HEK293 (cell line): ENCODE results near the gene ZNF423.
A peak's percentile ranks its signal among the peaks of the same experiment; 100 is the strongest.

ENCODE experiments used
- CTCF ChIA-PET: fragments of 350-600 bp; formaldehyde crosslinking; extraction: SDS; loops from one replicate; lab custom pipeline; 2021; ENCODE audit warnings: antibody characterized with exemption; lab: Yijun Ruan, JAX
- POLR2A ChIA-PET: fragments of 300-600 bp; formaldehyde crosslinking; extraction: SDS; loops from one replicate; lab custom pipeline; 2020; ENCODE audit warnings: antibody characterized with exemption, inconsistent platforms; lab: Yijun Ruan, JAX
- H3K27ac ChIP-seq: fragments of 200-500 bp; sonication (Bioruptor generic); 2 replicates; pipeline ENCODE4 v1.5.1; 2014; ENCODE audit warnings: low read depth, low read length, control low read depth, inconsistent platforms; ENCODE audit errors: extremely low read depth
- H3K36me3 ChIP-seq, 2 experiments: fragments of 200-500 bp in 1 of 2; sonication (Bioruptor generic) in 1 of 2; 1 replicate in 1 of 2; 2 replicates in 1 of 2; pipeline ENCODE4 v1.5.1; 2014 to 2017; ENCODE audit warnings: inconsistent platforms in 2 of 2, low read length in 2 of 2; ENCODE audit not compliant: control insufficient read depth in 2 of 2, insufficient read depth in 1 of 2
- H3K4me1 ChIP-seq: fragments of 200-500 bp; sonication (Bioruptor generic); 2 replicates; pipeline ENCODE4 v1.5.1; 2014; ENCODE audit warnings: mild to moderate bottlenecking, low read length, inconsistent platforms; ENCODE audit not compliant: control insufficient read depth, insufficient read depth
- H3K4me3 ChIP-seq: 2 replicates; pipeline ENCODE4 v1.5.1; 2011; ENCODE audit warnings: low read depth, mild to moderate bottlenecking, control low read depth, low read length, moderate library complexity
- H3K9me3 ChIP-seq: fragments of 200-500 bp; sonication (Bioruptor generic); 2 replicates; pipeline ENCODE4 v1.5.1; 2014; ENCODE audit warnings: low read depth, low read length, inconsistent platforms; ENCODE audit not compliant: control insufficient read depth, insufficient read depth
- KLF7 ChIP-seq: fragments of 450-650 bp; formaldehyde crosslinking; IDR thresholded peaks from 2 replicates; pipeline ENCODE4 v1.5.1; 2016; ENCODE audit warnings: missing biosample characterization, missing genetic modification characterization, borderline replicate concordance
- OSR2 ChIP-seq: fragments of 450-650 bp; formaldehyde crosslinking; IDR thresholded peaks from 2 replicates; pipeline ENCODE4 v1.5.1; 2016; ENCODE audit warnings: missing biosample characterization, missing genetic modification characterization
- SCRT2 ChIP-seq: fragments of 450-650 bp; formaldehyde crosslinking; IDR thresholded peaks from 2 replicates; pipeline ENCODE4 v1.5.1; 2016; ENCODE audit warnings: missing biosample characterization, missing genetic modification characterization
- SP7 ChIP-seq: fragments of 450-650 bp; formaldehyde crosslinking; IDR thresholded peaks from 2 replicates; pipeline ENCODE4 v1.5.1; 2016; ENCODE audit warnings: missing biosample characterization, missing genetic modification characterization
- WT1 ChIP-seq: fragments of 450-650 bp; formaldehyde crosslinking; IDR thresholded peaks from 2 replicates; pipeline ENCODE4 v1.5.1; 2016; ENCODE audit warnings: missing biosample characterization, missing genetic modification characterization
- ZBTB7A ChIP-seq: fragments of 450-650 bp; formaldehyde crosslinking; IDR thresholded peaks from 2 replicates; pipeline ENCODE4 v1.5.1; 2016; ENCODE audit warnings: low read depth, missing biosample characterization, missing genetic modification characterization
- ZFP3 ChIP-seq: fragments of 450-650 bp; formaldehyde crosslinking; IDR thresholded peaks from 2 replicates; pipeline ENCODE4 v1.5.1; 2016; ENCODE audit warnings: low read depth, missing biosample characterization, missing genetic modification characterization
- ZNF16 ChIP-seq: fragments of 450-650 bp; formaldehyde crosslinking; IDR thresholded peaks from 2 replicates; pipeline ENCODE4 v1.5.1; 2016; ENCODE audit warnings: low read depth, missing biosample characterization, missing genetic modification characterization
- ZNF169 ChIP-seq: fragments of 450-650 bp; formaldehyde crosslinking; IDR thresholded peaks from 2 replicates; pipeline ENCODE4 v1.5.1; 2016; ENCODE audit warnings: missing biosample characterization, missing genetic modification characterization
- ZNF324 ChIP-seq: fragments of 450-650 bp; formaldehyde crosslinking; IDR thresholded peaks from 2 replicates; pipeline ENCODE4 v1.5.1; 2016; ENCODE audit warnings: missing biosample characterization, missing genetic modification characterization
- ZNF623 ChIP-seq: fragments of 450-650 bp; formaldehyde crosslinking; IDR thresholded peaks from 2 replicates; pipeline ENCODE4 v1.5.1; 2016; ENCODE audit warnings: missing biosample characterization, missing genetic modification characterization
- ZNF654 ChIP-seq: fragments of 450-650 bp; formaldehyde crosslinking; IDR thresholded peaks from 2 replicates; pipeline ENCODE4 v1.5.1; 2016; ENCODE audit warnings: low read depth, missing biosample characterization, missing genetic modification characterization
- ZNF660 ChIP-seq: fragments of 450-650 bp; IDR thresholded peaks from 2 replicates; pipeline ENCODE4 v1.5.1; 2018; ENCODE audit warnings: missing biosample characterization, mild to moderate bottlenecking, missing genetic modification characterization
- ZNF664 ChIP-seq: fragments of 450-650 bp; formaldehyde crosslinking; IDR thresholded peaks from 2 replicates; pipeline ENCODE4 v1.5.1; 2016; ENCODE audit warnings: missing biosample characterization, missing genetic modification characterization
- ZNF768 ChIP-seq: fragments of 450-650 bp; formaldehyde crosslinking; IDR thresholded peaks from 2 replicates; pipeline ENCODE4 v1.5.1; 2018; ENCODE audit warnings: missing biosample characterization, mild to moderate bottlenecking, missing genetic modification characterization
- TF ChIP-seq, protein P1 (sequence below): fragments of 450-650 bp; formaldehyde crosslinking; IDR thresholded peaks from 2 replicates; pipeline ENCODE4 v1.5.1; 2016; ENCODE audit warnings: missing biosample characterization, missing genetic modification characterization
- TF ChIP-seq, protein P2 (sequence below): fragments of 450-650 bp; formaldehyde crosslinking; IDR thresholded peaks from 2 replicates; pipeline ENCODE4 v1.5.1; 2016; ENCODE audit warnings: missing biosample characterization, missing genetic modification characterization, borderline replicate concordance
- TF ChIP-seq, protein P3 (sequence below): fragments of 450-650 bp; formaldehyde crosslinking; IDR thresholded peaks from 2 replicates; pipeline ENCODE4 v1.5.1; 2017; ENCODE audit warnings: missing biosample characterization, missing genetic modification characterization
- TF ChIP-seq, protein P4 (sequence below): fragments of 450-650 bp; formaldehyde crosslinking; IDR thresholded peaks from 2 replicates; pipeline ENCODE4; 2016; ENCODE audit warnings: missing biosample characterization, missing genetic modification characterization
- TF ChIP-seq, protein P5 (sequence below): fragments of 450-650 bp; formaldehyde crosslinking; IDR thresholded peaks from 2 replicates; pipeline ENCODE4 v1.5.1; 2016; ENCODE audit warnings: missing biosample characterization, missing genetic modification characterization
- TF ChIP-seq, protein P6 (sequence below): fragments of 450-650 bp; formaldehyde crosslinking; IDR thresholded peaks from 2 replicates; pipeline ENCODE4 v1.5.1; 2016; ENCODE audit warnings: missing biosample characterization, missing genetic modification characterization

The ZNF423 gene

DNA sequence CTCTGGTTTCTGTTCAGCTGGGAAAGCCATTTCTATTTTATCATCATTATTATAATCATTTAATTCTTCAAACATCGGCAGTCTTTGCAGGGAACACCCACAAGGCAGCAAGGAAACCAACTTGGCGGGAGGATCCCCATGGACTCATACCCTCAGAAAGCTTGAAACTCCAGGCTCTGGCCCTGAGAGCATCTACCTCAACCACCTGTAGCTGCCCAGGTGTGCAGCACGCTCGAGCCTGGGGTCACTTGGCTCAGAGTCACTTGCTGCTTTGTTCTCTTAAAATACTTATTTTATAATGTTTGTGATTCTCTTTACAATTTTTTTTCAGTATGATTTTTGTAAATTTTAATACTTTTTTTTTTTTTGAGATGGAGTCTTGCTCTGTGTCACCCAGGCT is 6.8 kb upstream of the ZNF423 start:
- no peak overlapping the region for H3K27ac ChIP-seq

DNA sequence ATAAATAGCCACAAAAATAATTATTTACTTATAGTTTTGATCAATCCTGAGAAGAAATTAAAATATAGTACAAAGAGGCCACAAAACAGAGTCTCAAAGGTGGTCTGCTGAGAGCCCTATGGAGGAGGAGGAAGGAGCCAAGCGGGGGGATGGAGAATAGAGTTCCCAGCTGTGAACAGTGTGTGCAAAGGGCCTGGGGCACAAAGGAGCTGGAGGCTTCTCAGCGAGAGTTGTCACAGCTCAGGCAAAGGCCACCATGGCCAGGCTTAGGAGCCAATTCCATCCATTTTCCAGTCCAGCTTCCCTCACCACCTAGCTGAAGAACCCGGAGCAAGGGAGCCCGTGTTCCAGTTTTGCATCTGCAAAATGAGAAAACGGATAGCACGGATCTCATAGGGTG is 5.4 kb upstream of the ZNF423 start:
- TF ChIP-seq ZNF623 (tag by site-specific recombination), result peak; percentile 94
- TF ChIP-seq, protein P1, sequence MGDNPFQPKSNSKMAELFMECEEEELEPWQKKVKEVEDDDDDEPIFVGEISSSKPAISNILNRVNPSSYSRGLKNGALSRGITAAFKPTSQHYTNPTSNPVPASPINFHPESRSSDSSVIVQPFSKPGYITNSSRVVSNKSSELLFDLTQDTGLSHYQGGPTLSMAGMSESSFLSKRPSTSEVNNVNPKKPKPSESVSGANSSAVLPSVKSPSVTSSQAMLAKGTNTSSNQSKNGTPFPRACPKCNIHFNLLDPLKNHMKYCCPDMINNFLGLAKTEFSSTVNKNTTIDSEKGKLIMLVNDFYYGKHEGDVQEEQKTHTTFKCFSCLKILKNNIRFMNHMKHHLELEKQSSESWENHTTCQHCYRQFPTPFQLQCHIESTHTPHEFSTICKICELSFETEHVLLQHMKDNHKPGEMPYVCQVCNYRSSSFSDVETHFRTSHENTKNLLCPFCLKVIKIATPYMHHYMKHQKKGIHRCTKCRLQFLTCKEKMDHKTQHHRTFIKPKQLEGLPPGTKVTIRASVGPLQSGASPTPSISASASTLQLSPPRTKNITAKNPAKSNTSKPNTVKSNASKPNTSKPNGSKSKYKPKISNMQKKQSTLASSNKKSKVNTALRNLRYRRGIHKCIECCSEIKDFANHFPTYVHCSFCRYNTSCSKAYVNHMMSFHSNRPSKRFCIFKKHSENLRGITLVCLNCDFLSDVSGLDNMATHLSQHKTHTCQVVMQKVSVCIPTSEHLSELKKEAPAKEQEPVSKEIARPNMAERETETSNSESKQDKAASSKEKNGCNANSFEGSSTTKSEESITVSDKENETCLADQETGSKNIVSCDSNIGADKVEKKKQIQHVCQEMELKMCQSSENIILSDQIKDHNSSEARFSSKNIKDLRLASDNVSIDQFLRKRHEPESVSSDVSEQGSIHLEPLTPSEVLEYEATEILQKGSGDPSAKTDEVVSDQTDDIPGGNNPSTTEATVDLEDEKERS (tag by site-specific recombination), result no peak
- POLR2A ChIA-PET, result no interaction called here
- H3K36me3 ChIP-seq, result no peaks in the 10 kb centered on the region

More for the DNA sequence above, 6.8 kb upstream of the ZNF423 start:
- Histone ChIP-seq H3K9me3 (no peaks in the 10 kb centered on the region), H3K4me3 (no peak overlapping the region), H3K36me3 (no peaks in the 10 kb centered on the region), H3K4me1 (no peaks in the 10 kb centered on the region)
- CTCF ChIA-PET, result interaction anchor here (0.6 to 5.5 kb wide), 3 partner anchors 9 to 141 kb away, joined by 3 to 26 read pairs (median 3); no protein-coding TSS in a partner anchor
- TF ChIP-seq ZNF324 (tag by site-specific recombination), result no peak
- TF ChIP-seq SCRT2 (tag by site-specific recombination), result peak; percentile 74
- POLR2A ChIA-PET, result no interaction called here

DNA sequence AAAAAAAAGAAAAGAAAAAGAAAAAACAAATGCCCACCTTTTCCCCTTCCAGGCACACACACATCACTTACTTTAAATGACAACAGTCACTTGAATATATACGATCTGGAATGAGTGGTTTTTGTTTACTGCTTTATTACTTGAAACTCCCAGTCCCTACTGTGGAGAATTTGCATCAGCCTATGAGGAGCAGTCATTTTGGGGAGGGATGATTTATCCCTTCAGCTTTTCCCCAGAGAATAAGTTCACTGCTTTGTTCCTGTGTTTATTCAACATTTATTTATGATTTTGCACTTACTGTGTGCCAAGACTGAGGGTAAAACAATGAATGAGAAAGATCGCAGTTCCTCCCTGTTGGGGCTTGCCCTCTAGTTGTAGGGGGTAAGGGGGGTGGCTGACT is 4.7 kb upstream of the ZNF423 start:
- no peak overlapping the region for H3K4me3 ChIP-seq
- TF ChIP-seq OSR2, result 0 out of 2 replicates have a peak, but pooled peaks have one; percentile 19
- no peak for TF ChIP-seq ZNF169 (tag by site-specific recombination)
- peak; percentile 47; the same call in 1 of the 2 replicates for TF ChIP-seq WT1 (tag by site-specific recombination)
- TF ChIP-seq ZBTB7A (tag by site-specific recombination), result no peak
- TF ChIP-seq, protein P2, sequence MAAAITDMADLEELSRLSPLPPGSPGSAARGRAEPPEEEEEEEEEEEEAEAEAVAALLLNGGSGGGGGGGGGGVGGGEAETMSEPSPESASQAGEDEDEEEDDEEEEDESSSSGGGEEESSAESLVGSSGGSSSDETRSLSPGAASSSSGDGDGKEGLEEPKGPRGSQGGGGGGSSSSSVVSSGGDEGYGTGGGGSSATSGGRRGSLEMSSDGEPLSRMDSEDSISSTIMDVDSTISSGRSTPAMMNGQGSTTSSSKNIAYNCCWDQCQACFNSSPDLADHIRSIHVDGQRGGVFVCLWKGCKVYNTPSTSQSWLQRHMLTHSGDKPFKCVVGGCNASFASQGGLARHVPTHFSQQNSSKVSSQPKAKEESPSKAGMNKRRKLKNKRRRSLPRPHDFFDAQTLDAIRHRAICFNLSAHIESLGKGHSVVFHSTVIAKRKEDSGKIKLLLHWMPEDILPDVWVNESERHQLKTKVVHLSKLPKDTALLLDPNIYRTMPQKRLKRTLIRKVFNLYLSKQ (tag by site-specific recombination), result no peak
- TF ChIP-seq ZFP3, result no peak
- TF ChIP-seq ZNF664 (tag by site-specific recombination), result 0 out of 2 replicates have a peak, but pooled peaks have one; percentile 15
- TF ChIP-seq, protein P3, sequence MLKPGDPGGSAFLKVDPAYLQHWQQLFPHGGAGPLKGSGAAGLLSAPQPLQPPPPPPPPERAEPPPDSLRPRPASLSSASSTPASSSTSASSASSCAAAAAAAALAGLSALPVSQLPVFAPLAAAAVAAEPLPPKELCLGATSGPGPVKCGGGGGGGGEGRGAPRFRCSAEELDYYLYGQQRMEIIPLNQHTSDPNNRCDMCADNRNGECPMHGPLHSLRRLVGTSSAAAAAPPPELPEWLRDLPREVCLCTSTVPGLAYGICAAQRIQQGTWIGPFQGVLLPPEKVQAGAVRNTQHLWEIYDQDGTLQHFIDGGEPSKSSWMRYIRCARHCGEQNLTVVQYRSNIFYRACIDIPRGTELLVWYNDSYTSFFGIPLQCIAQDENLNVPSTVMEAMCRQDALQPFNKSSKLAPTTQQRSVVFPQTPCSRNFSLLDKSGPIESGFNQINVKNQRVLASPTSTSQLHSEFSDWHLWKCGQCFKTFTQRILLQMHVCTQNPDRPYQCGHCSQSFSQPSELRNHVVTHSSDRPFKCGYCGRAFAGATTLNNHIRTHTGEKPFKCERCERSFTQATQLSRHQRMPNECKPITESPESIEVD (tag by site-specific recombination), result peak; percentile 50; the same call in 1 of the 2 replicates
- no peak for TF ChIP-seq ZNF768
- no peak for TF ChIP-seq ZNF654 (tag by site-specific recombination)
- TF ChIP-seq, protein P4, sequence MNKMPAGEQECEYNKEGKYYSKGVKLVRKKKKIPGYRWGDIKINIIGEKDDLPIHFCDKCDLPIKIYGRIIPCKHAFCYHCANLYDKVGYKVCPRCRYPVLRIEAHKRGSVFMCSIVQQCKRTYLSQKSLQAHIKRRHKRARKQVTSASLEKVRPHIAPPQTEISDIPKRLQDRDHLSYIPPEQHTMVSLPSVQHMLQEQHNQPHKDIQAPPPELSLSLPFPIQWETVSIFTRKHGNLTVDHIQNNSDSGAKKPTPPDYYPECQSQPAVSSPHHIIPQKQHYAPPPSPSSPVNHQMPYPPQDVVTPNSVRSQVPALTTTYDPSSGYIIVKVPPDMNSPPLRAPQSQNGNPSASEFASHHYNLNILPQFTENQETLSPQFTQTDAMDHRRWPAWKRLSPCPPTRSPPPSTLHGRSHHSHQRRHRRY (tag by site-specific recombination), result no peak
- TF ChIP-seq, protein P5, sequence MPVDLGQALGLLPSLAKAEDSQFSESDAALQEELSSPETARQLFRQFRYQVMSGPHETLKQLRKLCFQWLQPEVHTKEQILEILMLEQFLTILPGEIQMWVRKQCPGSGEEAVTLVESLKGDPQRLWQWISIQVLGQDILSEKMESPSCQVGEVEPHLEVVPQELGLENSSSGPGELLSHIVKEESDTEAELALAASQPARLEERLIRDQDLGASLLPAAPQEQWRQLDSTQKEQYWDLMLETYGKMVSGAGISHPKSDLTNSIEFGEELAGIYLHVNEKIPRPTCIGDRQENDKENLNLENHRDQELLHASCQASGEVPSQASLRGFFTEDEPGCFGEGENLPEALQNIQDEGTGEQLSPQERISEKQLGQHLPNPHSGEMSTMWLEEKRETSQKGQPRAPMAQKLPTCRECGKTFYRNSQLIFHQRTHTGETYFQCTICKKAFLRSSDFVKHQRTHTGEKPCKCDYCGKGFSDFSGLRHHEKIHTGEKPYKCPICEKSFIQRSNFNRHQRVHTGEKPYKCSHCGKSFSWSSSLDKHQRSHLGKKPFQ, result no peak
- TF ChIP-seq ZNF660 (tag by site-specific recombination), result no peak
- no peak for TF ChIP-seq ZNF16
- TF ChIP-seq, protein P6, sequence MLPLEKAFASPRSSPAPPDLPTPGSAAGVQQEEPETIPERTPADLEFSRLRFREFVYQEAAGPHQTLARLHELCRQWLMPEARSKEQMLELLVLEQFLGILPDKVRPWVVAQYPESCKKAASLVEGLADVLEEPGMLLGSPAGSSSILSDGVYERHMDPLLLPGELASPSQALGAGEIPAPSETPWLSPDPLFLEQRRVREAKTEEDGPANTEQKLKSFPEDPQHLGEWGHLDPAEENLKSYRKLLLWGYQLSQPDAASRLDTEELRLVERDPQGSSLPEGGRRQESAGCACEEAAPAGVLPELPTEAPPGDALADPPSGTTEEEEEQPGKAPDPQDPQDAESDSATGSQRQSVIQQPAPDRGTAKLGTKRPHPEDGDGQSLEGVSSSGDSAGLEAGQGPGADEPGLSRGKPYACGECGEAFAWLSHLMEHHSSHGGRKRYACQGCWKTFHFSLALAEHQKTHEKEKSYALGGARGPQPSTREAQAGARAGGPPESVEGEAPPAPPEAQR (tag by site-specific recombination), result no peak
- no peak for TF ChIP-seq KLF7
- no peak for TF ChIP-seq SP7 (tag by site-specific recombination)

More for the DNA sequence above, 5.4 kb upstream of the ZNF423 start:
- no peaks in the 10 kb centered on the region for H3K9me3 ChIP-seq
- CTCF ChIA-PET, result interaction anchor here (0.7 to 1.1 kb wide), 4 partner anchors 11 to 60 kb away, joined by 3 to 8 read pairs (median 5); no protein-coding TSS in a partner anchor
- no peak overlapping the region for H3K27ac ChIP-seq
- H3K4me1 ChIP-seq, result no peaks in the 10 kb centered on the region
- no peak overlapping the region for H3K4me3 ChIP-seq

More for the DNA sequence above, 4.7 kb upstream of the ZNF423 start:
- H3K9me3 ChIP-seq, result no peaks in the 10 kb centered on the region
- ChIA-PET CTCF (interaction anchor here (0.8 kb wide), 1 partner anchor 12 kb away, joined by 3 read pairs; no protein-coding TSS in a partner anchor), POLR2A (no interaction called here)
- H3K36me3 ChIP-seq, result no peaks in the 10 kb centered on the region
- H3K4me1 ChIP-seq, result no peaks in the 10 kb centered on the region
- no peak overlapping the region for H3K27ac ChIP-seq
